K562 (cell line): ENCODE measurements around the gene CD55. TPM values are rescaled to one million over a fixed set of nuclear protein-coding genes. Genes with fewer than 3 reads are reported as not detected.

Source experiments
- ATAC-seq: fragments of 200-7000 bp; cut with Tn5 transposase; 3 replicates; pipeline ENCODE4 v1.9.1; 2020; ENCODE audit warnings: moderate library complexity
- BruUV-seq: library from RNA; stranded (reverse); fragments of 400-500 nt; replicated peaks from 2 replicates; lab custom pipeline; 2021; lab: Mats Ljungman, UMichigan
- CTCF ChIA-PET: fragments of 300-600 bp; formaldehyde crosslinking; extraction: SDS; loops from one replicate; lab custom pipeline; 2021; ENCODE audit warnings: low intra/inter-chr PET ratio; lab: Yijun Ruan, JAX
- POLR2A ChIA-PET: fragments of 300-600, 350-650 bp; sonication (Branson Sonifier 250); formaldehyde crosslinking; extraction: SDS; loops from one replicate; lab custom pipeline; 2021; ENCODE audit warnings: antibody characterized with exemption, inconsistent platforms; lab: Yijun Ruan, JAX
- DNase-seq, 4 experiments: peaks; one replicate each; pipeline versions ENCODE4 v3.0.0 to v3.0.0-alpha.2; 2011 to 2018; ENCODE audit warnings: low spot score in 3 of 4, mixed read lengths in 3 of 4; ENCODE audit errors: extremely low read depth in 1 of 4
- FAIRE-seq: peaks from 2 replicates; lab custom pipeline; 2011; peaks lifted over from hg19 to GRCh38; lab: Jason Lieb, UNC
- H2AFZ ChIP-seq: 2 replicates; pipeline ENCODE4 v1.6.0; 2011; ENCODE audit warnings: low read depth, low read length, control low read depth, inconsistent platforms
- H3K27ac ChIP-seq: fragments of 200-600 bp; 3 replicates; pipeline ENCODE4 v1.8.0; 2011; ENCODE audit warnings: low read depth, mild to moderate bottlenecking, control low read depth, inconsistent platforms, low read length, moderate library complexity, mixed read lengths; ENCODE audit errors: extremely low read depth
- H3K27me3 ChIP-seq, 2 experiments: fragments of 300-600 bp in 1 of 2; 2 replicates in 1 of 2; 3 replicates in 1 of 2; pipeline versions ENCODE4 v1.6.0 to v1.8.0; 2011; ENCODE audit warnings: inconsistent platforms in 2 of 2, low read length in 2 of 2, mild to moderate bottlenecking in 1 of 2, mixed read lengths in 1 of 2, moderate library complexity in 1 of 2; ENCODE audit not compliant: control insufficient read depth in 2 of 2, insufficient read depth in 2 of 2
- H3K36me3 ChIP-seq: fragments of 300-600 bp; 3 replicates; pipeline ENCODE4 v1.8.0; 2011; ENCODE audit warnings: mild to moderate bottlenecking, low read length, inconsistent platforms; ENCODE audit not compliant: control insufficient read depth, insufficient read depth
- H3K4me1 ChIP-seq, 2 experiments: fragments of 200-600 bp in 1 of 2; replicated peaks in 1 of 2; 2 replicates in 1 of 2; 3 replicates in 1 of 2; pipeline versions ENCODE4 v1.5.1 to v1.8.0; 2011; ENCODE audit warnings: inconsistent platforms in 2 of 2, low read length in 2 of 2, mild to moderate bottlenecking in 1 of 2, mixed read lengths in 1 of 2, moderate library complexity in 1 of 2; ENCODE audit not compliant: control insufficient read depth in 2 of 2, insufficient read depth in 2 of 2
- H3K4me2 ChIP-seq: 2 replicates; pipeline ENCODE4 v1.6.1; 2011; ENCODE audit warnings: low read length, control low read depth, inconsistent platforms, mixed read lengths; ENCODE audit not compliant: insufficient read depth
- H3K4me3 ChIP-seq: fragments of 200-600 bp; sonication (generic), shearing (Covaris generic); 2 replicates; pipeline ENCODE4 v1.5.1; 2016; ENCODE audit warnings: control low read depth, inconsistent platforms
- H3K79me2 ChIP-seq: fragments of 200-600 bp; 3 replicates; pipeline ENCODE4 v1.8.0; 2011; ENCODE audit warnings: low read length, inconsistent platforms; ENCODE audit not compliant: control insufficient read depth, insufficient read depth
- H3K9ac ChIP-seq, 2 experiments: 2 replicates each; pipeline versions ENCODE4 v1.6.0 to v1.6.1; 2011; ENCODE audit warnings: low read depth in 2 of 2, low read length in 2 of 2, control low read depth in 1 of 2, inconsistent platforms in 1 of 2, mild to moderate bottlenecking in 1 of 2, mixed read lengths in 1 of 2; ENCODE audit not compliant: insufficient read depth in 1 of 2
- H3K9me1 ChIP-seq: one replicate; pipeline ENCODE4 v1.6.0; 2011; ENCODE audit warnings: inconsistent platforms, mild to moderate bottlenecking, low read length, moderate library complexity; ENCODE audit not compliant: control insufficient read depth, insufficient read depth
- H3K9me3 ChIP-seq: replicated peaks from 2 replicates; pipeline ENCODE4 v1.5.1; 2011; ENCODE audit warnings: low read depth, low read length, inconsistent platforms; ENCODE audit not compliant: control insufficient read depth, insufficient read depth
- H4K20me1 ChIP-seq: replicated peaks from 2 replicates; pipeline ENCODE4 v1.6.1; 2011; ENCODE audit warnings: low read length, inconsistent platforms, mixed read lengths; ENCODE audit not compliant: control insufficient read depth, insufficient read depth
- ARID3A ChIP-seq: IDR thresholded peaks from 2 replicates; pipeline ENCODE4 v1.6.1; 2012; ENCODE audit warnings: low read depth, low read length, improper control_type of control experiment, borderline replicate concordance
- DMBX1 ChIP-seq: fragments of 250-450 bp; sonication (Bioruptor Pico); IDR thresholded peaks from 2 replicates; pipeline ENCODE4 v1.8.0; 2022; ENCODE audit warnings: inconsistent platforms, mild to moderate bottlenecking, moderate library complexity, borderline replicate concordance
- GTF2B ChIP-seq: IDR thresholded peaks from 2 replicates; pipeline ENCODE4 v1.6.1; 2011; ENCODE audit not compliant: insufficient read length; ENCODE audit errors: extremely low read depth
- HNRNPK ChIP-seq: fragments of 200-400 bp; formaldehyde crosslinking; IDR thresholded peaks from one replicate; pipeline ENCODE4 v1.6.1; 2018; ENCODE audit warnings: mild to moderate bottlenecking, low read depth, low read length; ENCODE audit not compliant: poor library complexity, severe bottlenecking
- IFI16 ChIP-seq: fragments of 250-450 bp; sonication (Bioruptor Pico); IDR thresholded peaks from 2 replicates; pipeline ENCODE4 v2.1.2; 2022; ENCODE audit warnings: mild to moderate bottlenecking, inconsistent platforms
- JUNB ChIP-seq: fragments of 450-650 bp; formaldehyde crosslinking; conservative IDR thresholded peaks from 2 replicates; pipeline ENCODE4 v1.4.0; 2020; ENCODE audit warnings: mild to moderate bottlenecking
- KAT8 ChIP-seq: fragments of 450-650 bp; IDR thresholded peaks from 2 replicates; pipeline ENCODE4 v1.6.1; 2016; ENCODE audit warnings: low read depth, mild to moderate bottlenecking
- RHOXF2B ChIP-seq: fragments of 250-450 bp; sonication (Bioruptor Pico); conservative IDR thresholded peaks from 2 replicates; pipeline ENCODE4 v1.5.1; 2021
- TBL1XR1 ChIP-seq, 2 experiments: IDR thresholded peaks; 2 replicates each; pipeline ENCODE4 v1.6.1; 2012; ENCODE audit warnings: improper control_type of control experiment in 2 of 2, low read length in 2 of 2, mild to moderate bottlenecking in 1 of 2
- VEZF1 ChIP-seq: fragments of 200-800 bp; sonication (Bioruptor generic); IDR thresholded peaks from 2 replicates; pipeline ENCODE4 v1.6.1; 2017; ENCODE audit warnings: missing genetic modification characterization, missing compliant biosample characterization
- ZFP1 ChIP-seq: fragments of 450-650 bp; formaldehyde crosslinking; IDR thresholded peaks from 2 replicates; pipeline ENCODE4 v1.4.0; 2020; ENCODE audit warnings: mild to moderate bottlenecking, mixed read lengths
- ZHX1 ChIP-seq: fragments of 150-350 bp; conservative IDR thresholded peaks from 2 replicates; pipeline ENCODE4 v1.6.1; 2014; ENCODE audit warnings: low read length
- ZNF224 ChIP-seq: sonication (generic); formaldehyde crosslinking; IDR thresholded peaks from 2 replicates; pipeline ENCODE4 v1.8.0; 2022; ENCODE audit warnings: mild to moderate bottlenecking, missing genetic modification reagents
- ZNF589 ChIP-seq: fragments of 200-800 bp; sonication (Bioruptor generic); IDR thresholded peaks from 2 replicates; pipeline ENCODE4 v1.6.1; 2016; ENCODE audit warnings: low read depth, missing genetic modification characterization, missing compliant biosample characterization
- WGBS: fragments of 100-300 bp; shearing (Covaris generic); methylation state at CpG from one replicate; pipeline ENCODE4 v1.1.6; 2016; ENCODE audit warnings: low coverage, mixed read lengths; ENCODE audit not compliant: insufficient coverage; ENCODE audit errors: missing lambda C conversion rate; 5-methylcytosine and 5-hydroxymethylcytosine counted together
- in situ Hi-C: fragments of 300-500 bp; cut with MboI; formaldehyde crosslinking; loops from 4 replicates; pipeline ENCODE4 v1.15.0; 2018; ENCODE audit warnings: inconsistent platforms, mixed read lengths
- intact Hi-C: fragments of 100-400 bp; cut with micrococcal nuclease; formaldehyde crosslinking; loops from 2 replicates; pipeline ENCODE4 v1.14.2; 2022
- polyA plus RNA-seq, 8 experiments: library from polyadenylated mRNA; depleted of rRNA in 4 of 8; stranded (reverse) in 5 of 8; unstranded in 3 of 8; fragments of >200 nt; fragmentation: Nextera tagmentation in 2 of 8; fragmentation: Illumina TruSeq in 1 of 8; extraction: Ambion mirVana in 2 of 8; extraction: Trizol in 1 of 8; gene quantifications; 2 replicates each; pipeline versions ENCODE4 v1.2.1 to v1.2.3, GENCODE V29; 2011 to 2014; ENCODE audit warnings: inconsistent platforms in 1 of 8, missing spikeins in 1 of 8
- total RNA-seq, 7 experiments: library from RNA; depleted of rRNA in 6 of 7; stranded (reverse); fragments of >200 nt in 6 of 7; fragmentation: Illumina TruSeq in 2 of 7; extraction: Trizol in 2 of 7; gene quantifications; 2 replicates each; pipeline versions ENCODE4 v1.2.1 to v1.2.3, GENCODE V29; 2011 to 2021; ENCODE audit warnings: low replicate concordance in 1 of 7

Gene CD55
- total and polyA plus RNA-seq, 9 of the 15 experiments (the other 6 are each of a cell fraction or from before 2014, with no cell fraction given) = 17.7 to 150 (median 97.0) TPM

- FAIRE-seq = peak; percentile 23
- peak; percentile 15 for ATAC-seq
- in situ Hi-C loops (no loop called here), intact Hi-C loops (loop anchor here (1.0 to 5.0 kb wide), 7 partner anchors 81 to 375 kb away; no protein-coding TSS in a partner anchor)
- 2% methylated on average over 37 of the region's 37 CpGs for WGBS
- Histone ChIP-seq H3K27ac (peak overlapping the region; percentile 97), H3K9me3 (no peaks in the 10 kb centered on the region), H3K4me2 (peak overlapping the region; percentile 97), H3K4me3 (peak overlapping the region; percentile 91), H3K36me3 (peaks cover 38% of the 10 kb centered on the region), H3K9me1 (peaks cover 4% of the 10 kb centered on the region), H3K4me1 (peaks cover 28 to 31% of the 10 kb centered on the region in 2 experiments), H3K9ac (peak overlapping the region; percentile 98), H4K20me1 (no peaks in the 10 kb centered on the region; the same call in 1 of the 2 replicates), H3K79me2 (peaks cover 41% of the 10 kb centered on the region), H2AFZ (peak overlapping the region; percentile 91), H3K27me3 (no peaks in the 10 kb centered on the region)
- peak in 1 of 4 experiments; percentile 65 for DNase-seq
- ChIA-PET CTCF (interaction anchor here (1.4 kb wide), 1 partner anchor 238 kb away, joined by 4 read pairs; no protein-coding TSS in a partner anchor), POLR2A (interaction anchor here (0.6 to 5.9 kb wide), 29 partner anchors 8 to 505 kb away, joined by 3 to 78 read pairs (median 4); no protein-coding TSS in a partner anchor)
- BruUV-seq = no TSS peak
- TF ChIP-seq KAT8 (no peak), RHOXF2B (CRISPR knock-in tag) (no peak), IFI16 (CRISPR knock-in tag) (no peak), HNRNPK (no peak), TBL1XR1 (IDR thresholded peaks at IDR 0.05; ENCODE audit: low read length in 2 of 2) (peak in 1 of 2 experiments; percentile 49; a peak in 1 of 4 replicates), ARID3A (no peak), ZFP1 (CRISPR knock-in tag) (no peak), ZNF224 (CRISPR knock-in tag) (no peak), JUNB (CRISPR knock-in tag) (no peak), GTF2B (no peak), DMBX1 (CRISPR knock-in tag) (no peak), VEZF1 (CRISPR knock-in tag) (no peak), ZHX1 (no peak), ZNF589 (CRISPR knock-in tag) (no peak)
Measured at GRCh38 chr1:207321790-207322645, 540 bp downstream of the CD55 start.
